ENCODE measurements around the gene NSMF.

GRCh38 chr9:137445275-137445807 lies 13.8 kb downstream of the NSMF start:
- peak; percentile 75 to 85 (median 78) for TF ChIP-seq CTCF (IDR thresholded peaks at IDR 0.05)
- TF ChIP-seq POLR2A (IDR thresholded peaks at IDR 0.05) = no peak
